ENCODE results near the gene WDR75.

- TF ChIP-seq POLR2A (IDR thresholded peaks at IDR 0.05) (no peak), CTCF (IDR thresholded peaks at IDR 0.05 in 4 of 5, conservative IDR thresholded peaks at IDR 0.05 in 1 of 5) (no peak)
Measured at GRCh38 chr2:189492451-189492850, 51.2 kb downstream of the WDR75 start.
